A673 (cell line): ENCODE data around the gene MAPRE3. TPM values are rescaled to one million over a fixed set of nuclear protein-coding genes. Genes with fewer than 3 reads are reported as not detected.
"Not testable (repeated sequence)": the region's sequence is repeated elsewhere in the genome, so short reads cannot be mapped to it uniquely, and the experiment has no call there.

ENCODE experiments used
- Bru-seq: library from RNA; stranded (reverse); fragments of 400-500 nt; gene quantifications from one replicate; lab custom pipeline; 2021; lab: Mats Ljungman, UMichigan
- BruChase-seq, 2 experiments: library from RNA; stranded (reverse); fragments of 400-500 nt; gene quantifications; one replicate each; lab custom pipeline; 2021; lab: Mats Ljungman, UMichigan
- BruUV-seq: library from RNA; stranded (reverse); fragments of 400-500 nt; replicated peaks from 2 replicates; lab custom pipeline; 2021; lab: Mats Ljungman, UMichigan
- CTCF ChIA-PET: fragments of 300-600 bp; sonication (Branson Sonifier 250); formaldehyde crosslinking; loops from one replicate; lab custom pipeline; 2022; ENCODE audit warnings: antibody characterized with exemption; lab: Charles Lee
- POLR2A ChIA-PET: fragments of 300-600 bp; sonication (Branson Sonifier 250); formaldehyde crosslinking; loops from one replicate; lab custom pipeline; 2022; ENCODE audit warnings: antibody characterized with exemption; ENCODE audit not compliant: low non-redundant PET; lab: Charles Lee
- DNase-seq: peaks from one replicate; pipeline ENCODE4 v3.0.0-alpha.2; 2015; ENCODE audit warnings: low spot score
- H3K27ac ChIP-seq: fragments of 200-600 bp; sonication (generic); 2 replicates; pipeline ENCODE4 v1.5.1; 2016; ENCODE audit warnings: mixed run types, low read depth, mild to moderate bottlenecking, mixed read lengths, antibody characterized with exemption, low read length; ENCODE audit not compliant: poor library complexity, severe bottlenecking
- H3K27me3 ChIP-seq: fragments of 200-600 bp; sonication (generic); replicated peaks from 2 replicates; pipeline ENCODE4 v1.6.1; 2017; ENCODE audit warnings: mixed run types, low read depth, mild to moderate bottlenecking, mixed read lengths, antibody characterized with exemption, low read length; ENCODE audit not compliant: insufficient read depth, poor library complexity
- H3K36me3 ChIP-seq: fragments of 200-600 bp; sonication (generic); 2 replicates; pipeline ENCODE4 v1.6.1; 2016; ENCODE audit warnings: mixed run types, mild to moderate bottlenecking, mixed read lengths, antibody characterized with exemption, low read length; ENCODE audit not compliant: insufficient read depth, poor library complexity, severe bottlenecking
- H3K4me1 ChIP-seq: fragments of 200-600 bp; sonication (generic); 2 replicates; pipeline ENCODE4 v1.6.1; 2017; ENCODE audit warnings: mixed run types, mild to moderate bottlenecking, mixed read lengths, antibody characterized with exemption, low read length; ENCODE audit not compliant: insufficient read depth, poor library complexity, severe bottlenecking
- H3K4me3 ChIP-seq: fragments of 200-600 bp; sonication (generic); 2 replicates; pipeline ENCODE4 v1.5.1; 2016; ENCODE audit warnings: low read depth, mixed run types, mild to moderate bottlenecking, mixed read lengths, low read length; ENCODE audit not compliant: poor library complexity, severe bottlenecking
- H3K9me3 ChIP-seq: fragments of 200-600 bp; sonication (generic); 2 replicates; pipeline ENCODE4 v1.6.1; 2016; ENCODE audit warnings: mixed run types, low read depth, mild to moderate bottlenecking, mixed read lengths, antibody characterized with exemption, low read length; ENCODE audit not compliant: poor library complexity, severe bottlenecking
- CTCF ChIP-seq: fragments of 300-800, 200-600 bp; sonication (generic); conservative IDR thresholded peaks from 2 replicates; pipeline ENCODE4 v1.5.1; 2017; ENCODE audit warnings: low read depth, mild to moderate bottlenecking, antibody characterized with exemption, low read length, moderate library complexity, mixed read lengths
- EZH2 ChIP-seq: fragments of 200-600 bp; sonication (generic); IDR thresholded peaks from 2 replicates; pipeline ENCODE4 v1.6.1; 2017; ENCODE audit warnings: borderline replicate concordance, low read depth, mild to moderate bottlenecking, mixed read lengths, antibody characterized with exemption, low read length; ENCODE audit not compliant: poor library complexity, severe bottlenecking
- intact Hi-C: fragments of 100-400 bp; cut with micrococcal nuclease; formaldehyde crosslinking; loops from one replicate; pipeline ENCODE4 v1.10.0; 2022; ENCODE audit not compliant: unreplicated experiment
- long read RNA-seq: library from polyadenylated mRNA; stranded (forward); transcript quantifications from one replicate; pipeline ENCODE4 v2.0.0, GENCODE V29; 2022
- total RNA-seq: library from RNA; stranded (reverse); gene quantifications from 2 replicates; pipeline ENCODE4 v1.2.3, GENCODE V29; 2021

MAPRE3 gene
- total RNA-seq (8.4 and 9.0 TPM in 2 replicates), Bru-seq, nascent RNA (percentile 47 among the genes with signal in this experiment), BruChase-seq, experiment 1, labeled RNA remaining after a 2-hour chase (percentile 53 among the genes with signal in this experiment), BruChase-seq, experiment 2, labeled RNA remaining after a 6-hour chase (percentile 52 among the genes with signal in this experiment)
- long read RNA-seq, transcript MAPRE3-201 (7 exons, 1,892 nt), result major isoform, 8 of 13 reads
- long read RNA-seq, partial matches to known transcripts, result 2 of 13 reads
- long read RNA-seq, other reads (novel, unspliced or antisense), result 0 of 13 reads

- no peak for TF ChIP-seq EZH2
- no peak for TF ChIP-seq CTCF
- Histone ChIP-seq H3K4me1 (peaks cover 6% of the 10 kb centered on the region), H3K9me3 (no peaks in the 10 kb centered on the region), H3K27ac (no peak within 1 kb of the TSS), H3K36me3 (no peaks in the 10 kb centered on the region), H3K27me3 (peaks cover 14% of the 10 kb centered on the region), H3K4me3 (peak within 1 kb of the TSS; percentile 75)
- BruUV-seq, result no TSS peak
- POLR2A ChIA-PET, result no interaction called here
- CTCF ChIA-PET, result no interaction called here
- DNase-seq, result peak; percentile 82
- intact Hi-C loops, result no loop called here
Observed at GRCh38 chr2:26970244-26970927, at the start of gene MAPRE3. MAPRE3 (plus strand) TSS chr2:26970637; CDS start chr2:27022219, 51,582 bp downstream.

- Histone ChIP-seq H3K27ac (peak overlapping the region; percentile 34), H3K9me3 (no peaks in the 10 kb centered on the region), H3K4me3 (no peak overlapping the region), H3K27me3 (no peaks in the 10 kb centered on the region), H3K4me1 (peaks cover 30% of the 10 kb centered on the region), H3K36me3 (no peaks in the 10 kb centered on the region)
- ChIA-PET POLR2A (no interaction called here), CTCF (no interaction called here)
- no peak for DNase-seq
- TF ChIP-seq EZH2, result no peak
- no peak for TF ChIP-seq CTCF
- intact Hi-C loops, result no loop called here
- no TSS peak for BruUV-seq
Observed at GRCh38 chr2:26921323-26921722, 49.1 kb upstream of the MAPRE3 start.

- peak; percentile 92 for DNase-seq
- peaks cover 5% of the 10 kb centered on the region for H3K36me3 ChIP-seq
- H3K4me1 ChIP-seq, result peaks cover 25% of the 10 kb centered on the region
- H3K9me3 ChIP-seq, result no peaks in the 10 kb centered on the region
- no peaks in the 10 kb centered on the region for H3K27me3 ChIP-seq
- no TSS peak for BruUV-seq
- ChIA-PET POLR2A (interaction anchor here (0.6 kb wide), 1 partner anchor 10 kb away, joined by 4 read pairs; no protein-coding TSS in a partner anchor), CTCF (interaction anchor here (0.6 to 2.0 kb wide), 7 partner anchors 10 to 94 kb away, joined by 5 to 47 read pairs (median 15); no protein-coding TSS in a partner anchor)
- no peak for TF ChIP-seq EZH2
- TF ChIP-seq CTCF, result peak; percentile 89
- intact Hi-C loops, result loop anchor here (1.0 kb wide), 1 partner anchor 76 kb away; no protein-coding TSS in a partner anchor
- H3K4me3 ChIP-seq, result no peak overlapping the region
- H3K27ac ChIP-seq, result peak overlapping the region; percentile 34
Observed at GRCh38 chr2:26922405-26923188, 47.8 kb upstream of the MAPRE3 start.

- H3K9me3 ChIP-seq, DNase-seq, H3K4me3 ChIP-seq, H3K27me3 ChIP-seq, intact Hi-C loops, H3K36me3 ChIP-seq, H3K27ac ChIP-seq, BruUV-seq: not testable (repeated sequence)
- peaks cover 23% of the 10 kb centered on the region for H3K4me1 ChIP-seq
- CTCF ChIA-PET, result interaction anchor here (1.0 to 2.0 kb wide), 6 partner anchors 10 to 94 kb away, joined by 5 to 47 read pairs (median 16); no protein-coding TSS in a partner anchor
- POLR2A ChIA-PET, result interaction anchor here (0.6 kb wide), 1 partner anchor 11 kb away, joined by 4 read pairs; no protein-coding TSS in a partner anchor
Observed at GRCh38 chr2:26923189-26923466, 47.3 kb upstream of the MAPRE3 start.
